HG03196 (cell line): ENCODE results near the gene PDAP1.
"Not testable (repeated sequence)": the region's sequence is repeated elsewhere in the genome, so short reads cannot be mapped to it uniquely, and the experiment has no call there.

Experiments
- ATAC-seq: cut with Tn5 transposase; IDR thresholded peaks from one replicate; pipeline ENCODE4 v1.9.1; 2021; ENCODE audit not compliant: unreplicated experiment

PDAP1 gene

GRCh38 chr7:99357701-99358490 lies 50.5 kb downstream of the PDAP1 start:
- ATAC-seq, result no peak

- no peak for ATAC-seq
Observed at GRCh38 chr7:99355098-99355497, 53.3 kb downstream of the PDAP1 start.

GRCh38 chr7:99352247-99352646 lies 56.1 kb downstream of the PDAP1 start:
- ATAC-seq, result no peak

GRCh38 chr7:99350641-99351040 lies 57.8 kb downstream of the PDAP1 start:
- not testable (repeated sequence) for ATAC-seq
